GM20000 (cell line): Measurements from ENCODE around the gene CCDC74A.
"Not testable (repeated sequence)": the region's sequence is repeated elsewhere in the genome, so short reads cannot be mapped to it uniquely, and the experiment has no call there.

Experiments
- DNase-seq: peaks from one replicate; pipeline ENCODE4 v3.0.0; 2012; ENCODE audit warnings: low spot score
- TF ChIP-seq, protein P1 (sequence below): IDR thresholded peaks from 2 replicates; pipeline ENCODE4 v1.5.1; 2012; ENCODE audit warnings: mild to moderate bottlenecking, control low read depth; ENCODE audit errors: extremely low read depth, missing control alignments

Gene CCDC74A

DNA sequence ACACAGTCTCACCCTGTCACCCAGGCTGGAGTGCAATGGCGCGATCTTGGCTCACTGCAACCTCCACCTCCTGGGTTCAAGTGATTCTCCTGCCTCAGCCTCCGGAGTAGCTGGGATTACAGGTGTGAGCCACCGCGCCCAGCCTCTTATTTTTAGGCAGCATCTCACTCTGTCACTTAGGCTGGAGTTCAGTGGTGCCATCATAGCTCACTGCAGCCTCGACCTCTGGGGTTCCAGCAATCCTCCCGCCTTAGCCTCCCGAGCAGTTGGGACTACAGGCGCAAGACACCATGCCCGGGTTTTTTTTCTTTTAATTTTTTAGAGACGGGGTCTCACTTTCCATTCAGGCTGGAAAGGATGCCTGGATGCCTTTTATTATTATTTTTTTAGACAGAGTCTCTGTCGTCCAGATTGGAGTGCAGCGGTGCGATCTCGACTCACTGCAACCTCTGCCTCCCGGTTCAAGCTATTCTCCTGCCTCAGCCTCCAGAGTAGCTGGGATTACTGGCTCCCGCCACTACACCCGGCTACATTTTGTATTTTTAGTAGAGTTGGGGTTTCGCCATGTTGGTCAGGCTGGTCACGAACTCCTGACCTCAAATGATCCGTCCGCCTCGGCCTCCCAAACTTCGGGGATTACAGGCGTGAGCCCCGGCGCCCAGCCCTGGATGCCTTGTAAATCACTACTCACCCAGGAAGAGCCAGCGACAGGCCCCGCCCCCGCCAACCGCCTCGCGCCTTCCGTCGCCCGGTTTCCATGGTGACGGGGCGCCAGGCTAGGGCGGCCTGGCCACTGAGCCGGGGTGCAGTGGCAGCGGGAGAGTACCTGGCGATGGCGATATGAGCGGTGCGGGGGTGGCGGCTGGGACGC is at the start of gene CCDC74A:
CCDC74A (plus strand) TSS at position 758 of the 871 bp plus-strand sequence; CDS start at position 841, 83 bp downstream.
- not testable (repeated sequence) for DNase-seq

DNA sequence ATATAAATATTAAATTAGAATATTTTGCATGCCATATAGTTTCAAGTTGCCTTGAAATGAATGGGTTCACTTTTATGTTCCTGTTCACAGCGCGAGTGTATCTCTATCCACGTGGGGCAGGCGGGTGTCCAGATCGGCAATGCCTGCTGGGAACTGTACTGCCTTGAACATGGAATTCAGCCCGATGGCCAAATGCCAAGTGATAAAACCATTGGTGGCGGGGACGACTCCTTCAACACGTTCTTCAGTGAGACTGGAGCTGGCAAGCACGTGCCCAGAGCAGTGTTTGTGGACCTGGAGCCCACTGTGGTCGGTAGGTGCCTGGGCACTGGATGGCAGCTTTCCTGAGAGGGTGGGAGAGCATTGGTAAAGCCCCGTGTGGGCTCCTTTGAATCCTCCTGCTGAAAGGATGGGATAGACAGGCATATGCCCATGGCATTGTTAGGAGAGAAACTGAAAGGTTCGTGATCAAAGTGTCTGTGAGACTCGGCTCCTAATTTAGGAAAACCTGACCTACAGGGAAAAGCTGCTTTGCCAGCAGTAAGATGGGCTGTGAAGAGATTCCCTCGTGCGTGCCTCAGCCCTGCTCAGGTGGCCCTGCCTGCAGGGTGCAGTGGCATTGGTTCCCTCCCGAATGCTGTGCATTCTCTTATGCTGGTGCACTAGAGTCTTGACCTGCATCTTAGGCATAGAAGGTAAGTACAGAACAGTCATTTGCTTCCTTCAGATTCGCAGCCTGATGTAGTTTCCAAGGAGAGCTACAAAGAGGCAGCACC is 49.4 kb upstream of the CCDC74A start:
- DNase-seq, result not testable (repeated sequence)

DNA sequence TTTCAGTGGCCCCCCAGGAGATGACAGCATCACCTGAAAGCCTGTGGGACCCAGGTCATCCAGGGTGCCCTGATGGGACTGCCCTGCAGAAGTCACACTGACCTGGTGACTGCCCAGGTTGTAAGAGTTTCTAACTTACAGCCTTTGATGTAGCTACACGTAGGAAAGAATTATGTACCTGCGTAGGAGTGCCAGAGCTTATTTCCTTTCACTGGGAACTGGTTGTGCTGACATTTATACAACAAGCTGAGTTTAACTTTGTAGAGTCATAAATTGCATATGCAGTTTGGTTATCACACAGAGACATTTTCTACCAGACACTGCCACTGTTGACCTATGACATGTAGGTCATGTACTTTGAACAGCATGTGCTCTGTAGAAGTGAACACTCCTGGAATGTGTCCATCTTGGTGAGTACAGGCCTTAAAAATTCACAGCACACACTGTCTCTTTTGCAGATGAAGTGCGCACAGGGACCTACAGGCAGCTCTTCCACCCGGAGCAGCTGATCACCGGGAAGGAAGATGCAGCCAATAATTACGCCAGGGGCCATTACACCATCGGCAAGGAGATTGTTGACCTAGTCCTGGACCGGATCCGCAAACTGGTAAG is 48.7 kb upstream of the CCDC74A start:
- DNase-seq, result not testable (repeated sequence)

DNA sequence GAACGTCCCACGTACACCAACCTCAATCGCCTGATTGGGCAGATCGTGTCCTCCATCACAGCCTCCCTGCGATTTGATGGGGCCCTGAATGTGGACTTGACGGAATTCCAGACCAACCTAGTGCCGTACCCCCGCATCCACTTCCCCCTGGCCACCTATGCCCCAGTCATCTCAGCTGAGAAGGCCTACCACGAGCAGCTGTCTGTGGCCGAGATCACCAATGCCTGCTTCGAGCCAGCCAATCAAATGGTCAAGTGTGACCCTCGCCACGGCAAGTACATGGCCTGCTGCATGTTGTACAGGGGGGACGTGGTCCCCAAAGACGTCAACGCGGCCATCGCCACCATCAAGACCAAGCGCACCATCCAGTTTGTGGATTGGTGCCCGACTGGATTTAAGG is 47.3 kb upstream of the CCDC74A start:
- DNase-seq, result not testable (repeated sequence)

DNA sequence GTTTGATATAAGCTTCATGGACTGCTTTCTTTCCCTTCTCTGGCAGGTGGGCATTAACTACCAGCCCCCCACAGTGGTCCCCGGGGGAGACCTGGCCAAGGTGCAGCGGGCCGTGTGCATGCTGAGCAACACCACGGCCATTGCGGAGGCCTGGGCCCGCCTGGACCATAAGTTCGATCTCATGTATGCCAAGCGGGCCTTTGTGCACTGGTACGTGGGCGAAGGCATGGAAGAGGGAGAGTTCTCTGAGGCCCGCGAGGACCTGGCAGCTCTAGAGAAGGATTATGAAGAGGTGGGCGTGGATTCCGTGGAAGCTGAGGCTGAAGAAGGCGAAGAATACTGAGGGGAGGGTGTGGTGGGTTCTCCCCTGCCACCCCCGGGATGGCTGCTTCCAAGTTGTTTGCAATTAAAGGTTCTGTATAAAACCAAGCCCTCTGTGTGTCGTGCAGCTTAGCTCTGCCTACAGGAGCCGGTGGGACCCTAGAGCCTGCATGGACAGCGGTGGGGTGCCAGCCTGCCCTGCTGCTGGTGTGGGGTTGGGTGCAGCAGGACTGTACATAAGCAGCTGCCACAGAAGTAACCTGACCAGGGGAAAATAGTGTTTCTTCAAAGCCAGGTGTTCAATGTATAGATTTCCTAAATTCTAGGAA is 45.1 kb upstream of the CCDC74A start:
- DNase-seq, result not testable (repeated sequence)

DNA sequence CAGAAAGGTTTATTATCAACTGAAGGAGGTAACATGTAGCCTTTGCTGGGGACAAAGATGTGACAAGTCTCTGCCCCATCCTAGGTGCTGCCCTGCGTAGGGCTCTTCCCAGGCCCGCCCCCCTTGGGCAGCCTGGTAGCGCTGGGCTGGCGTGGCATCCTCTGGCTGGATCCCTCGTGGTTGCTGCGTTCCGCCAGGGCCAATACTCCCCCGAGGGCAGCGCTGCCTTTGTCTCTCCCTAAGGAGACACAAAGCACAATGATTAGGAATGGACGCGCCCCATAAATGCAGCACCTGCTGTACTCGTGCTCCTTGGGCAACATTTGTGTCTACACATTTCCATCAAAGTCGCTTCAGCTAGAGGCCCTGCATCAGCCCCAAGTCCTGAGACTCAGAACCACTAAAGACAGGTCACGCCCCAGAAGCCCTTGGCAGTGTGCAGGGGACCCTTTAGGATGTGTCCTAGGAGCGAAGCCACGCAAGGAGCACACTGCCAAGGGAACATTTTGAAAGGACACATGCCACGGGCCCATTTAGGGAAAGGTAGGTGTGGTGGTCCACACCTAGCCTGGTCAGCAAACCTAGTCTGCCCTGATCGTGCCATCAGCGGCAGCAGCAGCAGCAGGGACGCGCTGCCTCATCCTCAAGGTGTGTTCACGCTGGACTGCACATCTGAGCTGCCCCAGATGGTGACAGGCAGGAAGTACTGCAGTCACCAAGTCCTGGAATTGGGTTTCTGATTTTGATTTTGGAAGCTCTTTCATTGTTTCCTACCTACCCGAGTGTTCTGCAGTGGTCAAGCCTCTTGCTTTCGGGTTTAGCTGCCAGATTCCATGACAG is 43.5 kb upstream of the CCDC74A start:
- DNase-seq, result not testable (repeated sequence)

DNA sequence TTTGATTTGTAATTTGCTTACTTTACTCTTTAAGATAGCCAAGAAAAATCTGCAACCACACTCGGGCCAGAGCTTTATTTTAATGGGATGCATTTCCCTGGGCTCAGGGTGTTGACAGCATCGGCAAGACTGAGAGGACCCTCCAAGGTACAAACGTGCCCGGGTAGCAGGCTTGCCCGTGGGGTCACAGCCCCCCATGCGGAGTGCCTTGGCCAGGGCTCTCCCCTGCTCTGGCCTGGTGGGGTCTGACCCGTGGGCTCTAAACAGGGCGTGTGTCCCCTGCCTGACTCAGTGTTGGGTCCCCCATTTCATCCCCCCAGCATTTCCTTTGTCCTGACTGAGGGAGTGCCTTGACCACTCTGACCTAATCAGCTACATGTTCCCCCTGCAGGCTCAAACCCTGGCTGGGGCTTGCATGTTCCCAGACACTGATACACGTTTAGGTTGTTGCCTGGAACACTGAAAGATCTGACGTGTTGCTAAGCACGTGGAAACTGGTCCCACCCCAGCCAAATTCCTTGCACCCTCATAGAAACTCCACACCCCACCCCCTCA is 42.7 kb upstream of the CCDC74A start:
- not testable (repeated sequence) for DNase-seq

DNA sequence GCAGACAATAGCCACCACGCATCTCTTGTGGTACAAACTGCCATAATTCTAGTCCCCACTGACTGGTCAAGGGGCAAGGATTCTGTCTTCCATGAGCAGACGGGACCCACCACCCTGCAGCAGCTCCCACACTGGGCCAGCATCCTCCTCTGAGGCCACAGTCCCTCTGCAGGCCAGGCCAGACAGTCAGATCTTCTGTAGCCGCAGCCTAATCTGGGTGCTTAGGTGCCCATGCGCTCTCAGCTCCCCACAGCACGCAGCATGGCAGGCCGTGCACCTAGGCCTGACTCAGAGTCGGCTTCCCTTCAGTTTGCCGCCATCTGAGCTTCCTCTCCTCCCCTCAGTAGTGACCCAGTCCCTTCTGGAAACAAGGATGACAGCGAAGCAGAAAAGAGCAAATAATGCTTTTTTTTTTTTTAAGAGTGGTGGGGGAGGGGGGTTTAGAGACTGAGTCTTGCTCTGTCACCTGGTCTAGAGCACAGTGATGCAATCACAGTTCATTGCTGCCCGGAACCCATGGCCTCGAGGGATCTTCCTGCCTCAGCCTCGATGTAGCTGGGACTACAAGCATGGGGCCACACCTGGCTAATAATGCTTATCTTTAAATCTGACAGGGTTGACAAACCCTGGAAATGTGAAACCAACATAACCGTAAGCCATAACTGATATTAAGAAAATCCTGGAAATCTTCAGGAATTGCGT is 41.3 kb upstream of the CCDC74A start:
- not testable (repeated sequence) for DNase-seq

DNA sequence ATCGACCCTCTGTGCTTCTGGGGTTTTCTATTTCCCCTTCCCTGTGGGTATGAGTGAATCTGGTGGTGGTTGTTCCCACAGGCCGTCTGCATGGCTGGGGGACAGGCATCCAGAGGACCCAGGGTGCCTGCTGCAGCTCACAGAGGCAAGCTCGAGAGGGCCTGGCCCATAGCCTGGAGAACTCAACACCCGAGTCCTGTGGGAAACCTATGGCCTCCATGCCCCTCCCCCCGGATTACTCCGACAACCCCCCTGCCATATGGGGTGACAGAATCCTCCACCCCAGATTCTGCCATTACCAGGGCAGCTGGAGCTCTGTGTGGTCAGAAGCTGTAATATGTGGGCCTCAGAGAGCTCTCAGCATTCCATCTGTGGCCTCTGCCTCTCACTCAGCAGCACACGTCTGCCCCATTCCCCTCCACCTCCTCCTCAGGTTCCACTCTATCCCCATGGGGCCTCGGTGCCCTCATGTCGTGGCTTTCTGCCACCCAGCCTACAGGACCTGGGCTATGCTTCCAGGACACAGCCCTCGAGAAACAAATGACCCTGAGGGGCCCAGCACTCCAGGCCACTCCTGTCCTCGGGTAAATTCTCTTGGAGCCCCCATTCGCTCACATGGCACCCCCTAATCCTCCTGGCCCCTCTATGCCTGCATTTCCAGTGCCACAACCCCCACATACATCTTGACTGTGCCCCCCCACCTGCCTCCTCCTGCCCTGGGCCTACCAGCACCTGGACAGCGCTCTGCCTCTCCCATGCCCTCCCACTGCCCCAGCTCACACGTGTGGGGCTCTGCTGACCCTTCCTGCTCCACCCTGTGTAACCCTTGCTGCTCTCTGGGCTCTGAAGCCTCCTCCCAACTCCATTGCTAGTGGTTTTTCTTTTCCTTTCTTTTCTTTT is 39.1 kb upstream of the CCDC74A start:
- no peak for DNase-seq
- TF ChIP-seq, protein P1, sequence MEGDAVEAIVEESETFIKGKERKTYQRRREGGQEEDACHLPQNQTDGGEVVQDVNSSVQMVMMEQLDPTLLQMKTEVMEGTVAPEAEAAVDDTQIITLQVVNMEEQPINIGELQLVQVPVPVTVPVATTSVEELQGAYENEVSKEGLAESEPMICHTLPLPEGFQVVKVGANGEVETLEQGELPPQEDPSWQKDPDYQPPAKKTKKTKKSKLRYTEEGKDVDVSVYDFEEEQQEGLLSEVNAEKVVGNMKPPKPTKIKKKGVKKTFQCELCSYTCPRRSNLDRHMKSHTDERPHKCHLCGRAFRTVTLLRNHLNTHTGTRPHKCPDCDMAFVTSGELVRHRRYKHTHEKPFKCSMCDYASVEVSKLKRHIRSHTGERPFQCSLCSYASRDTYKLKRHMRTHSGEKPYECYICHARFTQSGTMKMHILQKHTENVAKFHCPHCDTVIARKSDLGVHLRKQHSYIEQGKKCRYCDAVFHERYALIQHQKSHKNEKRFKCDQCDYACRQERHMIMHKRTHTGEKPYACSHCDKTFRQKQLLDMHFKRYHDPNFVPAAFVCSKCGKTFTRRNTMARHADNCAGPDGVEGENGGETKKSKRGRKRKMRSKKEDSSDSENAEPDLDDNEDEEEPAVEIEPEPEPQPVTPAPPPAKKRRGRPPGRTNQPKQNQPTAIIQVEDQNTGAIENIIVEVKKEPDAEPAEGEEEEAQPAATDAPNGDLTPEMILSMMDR, result no peak

DNA sequence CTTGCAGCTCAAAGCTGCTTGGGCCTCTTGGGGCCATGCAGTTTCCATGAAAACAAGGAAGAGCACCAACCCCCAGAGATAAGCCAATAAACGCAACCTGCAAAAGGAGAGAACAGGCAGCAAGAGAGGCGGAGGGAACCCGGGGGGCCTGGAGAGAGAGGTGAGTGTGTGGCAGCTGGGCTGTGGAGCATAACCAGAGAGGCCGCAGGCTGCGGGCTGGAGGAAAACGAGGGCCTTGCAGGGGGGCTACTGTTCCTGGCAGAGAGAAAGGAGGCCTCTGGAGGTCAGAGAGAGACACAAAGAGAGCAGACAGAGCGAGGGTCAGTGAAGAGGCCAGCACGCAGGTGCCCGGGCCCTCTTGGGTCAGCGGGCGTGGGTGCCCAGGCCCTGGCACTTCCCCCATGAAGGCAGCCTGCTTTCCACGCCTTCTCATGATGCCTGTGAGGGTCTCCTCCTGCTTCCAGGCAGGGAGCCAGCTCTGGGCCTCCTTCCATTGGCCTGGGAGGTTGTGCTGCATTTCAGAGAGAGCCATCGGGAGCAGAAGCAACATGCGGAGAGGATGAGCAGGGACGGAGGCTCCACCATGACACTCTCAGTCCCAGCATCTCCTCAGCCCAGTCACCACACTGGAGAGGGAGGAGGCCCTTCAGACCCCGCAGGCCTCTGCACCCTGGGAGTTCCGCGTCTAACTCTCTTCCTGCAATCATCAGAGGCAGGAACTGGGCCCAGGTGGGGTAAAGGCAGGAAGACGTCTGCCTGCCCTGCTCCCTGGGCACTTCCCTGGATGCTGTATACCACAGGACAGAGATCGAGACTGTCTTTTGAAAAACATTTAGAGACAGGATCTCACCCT is 36.8 kb upstream of the CCDC74A start:
- DNase-seq, result not testable (repeated sequence)

DNA sequence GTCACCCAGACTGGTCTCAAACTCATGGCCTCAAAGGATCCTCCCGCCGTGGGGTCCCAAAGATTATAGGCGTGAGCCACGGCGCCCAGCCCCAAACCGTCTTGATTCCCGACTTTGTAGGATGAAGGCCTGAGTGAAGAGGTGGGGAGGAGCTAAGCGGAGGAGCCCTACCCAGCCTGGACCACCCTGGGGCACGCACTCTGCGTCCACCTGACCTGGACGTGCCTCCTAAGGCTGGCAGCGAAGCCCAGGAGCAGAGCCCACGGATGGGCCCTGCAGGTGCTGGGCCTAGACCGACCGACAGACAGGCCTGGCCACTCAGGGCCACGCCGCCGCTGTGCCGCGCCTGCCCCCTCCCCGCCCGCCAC is 36.2 kb upstream of the CCDC74A start:
- DNase-seq, result not testable (repeated sequence)

DNA sequence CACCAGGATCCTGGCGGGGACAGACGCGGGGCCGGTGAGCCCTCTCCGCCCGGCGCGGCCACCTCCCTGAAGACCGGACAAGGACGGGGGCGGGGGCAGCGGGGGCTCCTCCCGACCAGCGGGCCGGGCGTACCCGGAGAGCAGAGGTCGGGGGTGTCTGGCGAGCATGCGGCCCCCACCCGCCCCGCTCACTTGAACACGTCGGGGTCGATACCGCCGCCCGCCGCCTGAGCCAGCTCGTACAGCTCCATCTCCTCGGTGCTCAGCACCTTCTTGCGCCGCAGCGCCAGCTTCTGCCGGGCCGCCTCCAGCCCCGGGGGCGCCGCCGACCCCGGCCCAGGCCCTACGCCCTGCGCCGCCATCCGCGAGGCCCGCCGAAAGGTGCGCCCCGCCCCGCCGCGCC is 35.7 kb upstream of the CCDC74A start, which contains the start of gene MZT2A:
MZT2A (minus strand) TSS at position 383 of the 403 bp plus-strand sequence; CDS start at position 362, 21 bp downstream.
- DNase-seq, result not testable (repeated sequence)
